GOT3 (cell line): Measurements from ENCODE around the gene ARHGAP30.
"Not testable (repeated sequence)": the region's sequence is repeated elsewhere in the genome, so short reads cannot be mapped to it uniquely, and the experiment has no call there.

ENCODE experiments used
- DNase-seq: peaks from one replicate; lab custom pipeline; 2025; ENCODE audit warnings: mixed read lengths; lab: John Stamatoyannopoulos, UW

The ARHGAP30 gene

GRCh38 chr1:161069731-161070270 is at the start of gene ARHGAP30:
TSS of gene ARHGAP30 (minus strand) at chr1:161069891. CDS start at chr1:161069624, 267 bp downstream.
- no peak for DNase-seq

DNA sequence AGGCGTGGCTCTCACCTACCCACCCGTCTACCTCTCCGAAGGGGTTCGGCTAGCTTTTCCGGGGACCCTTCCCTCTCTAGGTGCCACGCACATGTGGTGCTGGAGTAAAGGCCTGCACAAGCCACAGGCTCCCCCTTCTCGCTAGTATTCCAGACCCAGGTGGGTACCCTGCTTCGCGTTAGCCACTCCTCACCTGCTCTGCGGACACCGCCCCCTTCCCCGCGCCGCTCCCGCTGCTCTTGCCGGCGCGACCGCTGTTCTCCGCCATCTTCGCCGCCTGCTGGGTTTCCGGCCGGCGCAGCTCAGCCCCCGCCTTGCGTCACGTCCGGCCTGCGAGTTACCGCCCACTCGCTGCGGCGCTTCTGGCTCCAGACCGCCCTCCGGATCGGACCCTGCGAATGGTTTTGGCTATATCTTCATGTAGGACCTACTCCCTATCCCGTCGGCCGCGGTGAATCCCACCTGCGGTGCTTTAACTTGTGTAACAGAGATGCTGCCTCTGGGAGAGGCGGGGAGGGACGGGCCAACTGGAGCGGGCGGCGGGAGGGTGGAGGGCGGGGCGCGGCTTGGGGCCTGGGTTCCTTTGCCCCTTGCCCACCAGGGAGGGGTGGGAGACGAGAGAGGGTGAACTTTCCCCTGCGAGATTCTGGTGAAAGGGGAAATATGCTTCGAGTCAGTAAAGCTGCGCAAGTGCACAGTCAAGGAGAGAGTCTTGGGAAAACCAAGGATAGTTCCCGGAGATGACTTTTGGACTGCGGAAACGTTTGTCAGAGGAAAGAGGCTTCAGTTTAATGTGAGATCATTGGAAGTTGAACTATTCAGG is 48.3 kb upstream of the ARHGAP30 start, which contains the start of the genes NIT1 and PFDN2:
TSS of gene NIT1 (plus strand) at position 347 of the 823 bp plus-strand sequence. CDS start at position 419, 72 bp downstream.
TSS of gene PFDN2 (minus strand) at position 279 of the 823 bp plus-strand sequence. CDS start at position 268, 11 bp downstream.
- DNase-seq = peak; percentile 56

DNA sequence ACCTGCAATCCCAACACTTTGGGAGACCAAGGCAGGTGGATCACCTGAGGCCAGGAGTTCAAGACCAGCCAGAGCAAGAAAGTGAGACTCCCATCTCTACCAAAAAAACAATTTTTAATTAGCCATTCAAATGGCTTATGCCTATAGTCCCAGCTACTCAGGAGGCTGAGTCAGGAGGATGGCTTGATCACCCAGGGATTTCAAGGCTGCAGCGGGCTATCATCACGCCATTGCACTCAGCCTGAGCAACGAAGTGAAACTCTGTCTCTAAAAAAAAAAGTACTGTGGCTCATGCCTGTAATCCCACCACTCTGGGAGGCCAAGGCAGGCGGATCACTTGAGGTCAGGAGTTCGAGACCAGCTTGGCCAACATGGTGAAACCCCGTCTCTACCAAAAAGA is 46.3 kb upstream of the ARHGAP30 start:
- DNase-seq = not testable (repeated sequence)

- DNase-seq = no peak
These were observed 45.5 kb upstream of the ARHGAP30 start for GRCh38 chr1:161115132-161115711.

DNA sequence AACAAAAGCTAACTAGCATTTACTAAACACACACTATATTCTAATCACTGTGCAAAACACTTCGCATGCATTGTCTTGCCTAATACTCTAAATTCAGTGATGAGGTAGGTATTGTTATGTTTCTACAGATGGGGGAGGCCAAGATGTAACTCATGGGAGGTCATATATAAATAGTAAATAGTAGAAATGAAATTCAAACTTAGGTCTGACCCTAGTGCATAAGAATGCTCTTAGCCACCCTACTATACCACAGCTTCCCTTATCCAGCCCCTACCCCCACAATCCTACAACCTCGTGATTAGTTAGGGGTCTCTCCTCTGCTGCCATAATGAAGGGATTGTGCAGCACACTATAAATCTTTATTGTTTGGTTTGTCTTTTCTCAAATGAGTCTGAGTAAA is 44.9 kb upstream of the ARHGAP30 start:
- DNase-seq = no peak

DNA sequence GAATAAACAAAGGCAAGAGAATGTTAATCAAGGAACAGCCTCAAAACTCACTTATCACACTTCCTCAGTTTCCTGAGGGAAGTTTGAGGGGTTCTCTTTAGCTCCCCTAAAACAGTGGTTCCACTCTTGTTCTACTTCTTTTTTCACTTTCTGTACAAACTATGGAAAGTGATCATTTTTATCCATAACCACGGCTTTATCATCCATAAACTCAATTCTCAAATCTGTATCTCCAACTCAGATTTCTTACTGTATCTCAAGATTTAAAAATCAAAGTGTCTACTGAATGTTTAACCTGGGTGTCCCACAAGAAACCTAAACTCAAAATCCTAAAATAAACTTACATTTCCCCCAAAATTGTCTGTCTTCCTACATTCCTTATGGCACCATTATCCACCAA is 44.2 kb upstream of the ARHGAP30 start:
- no peak for DNase-seq

DNA sequence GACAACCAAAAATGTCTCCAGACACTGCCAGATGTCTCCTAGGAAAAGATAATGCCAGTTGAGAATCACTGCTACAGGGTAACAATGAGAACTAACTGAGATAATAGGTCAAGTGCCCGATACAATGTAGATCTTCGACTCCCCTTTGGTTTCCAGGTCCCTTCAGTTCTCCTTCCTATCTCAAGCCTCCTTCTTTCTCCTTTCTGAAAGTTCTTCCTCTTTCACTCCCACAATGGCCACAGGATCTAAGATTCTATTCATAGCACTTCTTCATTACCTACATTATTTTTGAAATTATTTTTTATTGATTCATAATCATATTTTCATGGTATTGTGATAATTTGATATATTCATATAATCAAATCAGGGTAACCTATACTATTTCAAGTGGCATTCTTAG is 41.8 kb upstream of the ARHGAP30 start:
- DNase-seq = no peak

- no peak for DNase-seq
These were observed 41.4 kb upstream of the ARHGAP30 start for GRCh38 chr1:161111117-161111516.

- no peak for DNase-seq
These were observed 36.7 kb upstream of the ARHGAP30 start for GRCh38 chr1:161106431-161106830.

GRCh38 chr1:161100556-161100955 is 30.9 kb upstream of the ARHGAP30 start:
- no peak for DNase-seq

- DNase-seq = no peak
These were observed 29.6 kb upstream of the ARHGAP30 start for GRCh38 chr1:161099090-161099802.

DNA sequence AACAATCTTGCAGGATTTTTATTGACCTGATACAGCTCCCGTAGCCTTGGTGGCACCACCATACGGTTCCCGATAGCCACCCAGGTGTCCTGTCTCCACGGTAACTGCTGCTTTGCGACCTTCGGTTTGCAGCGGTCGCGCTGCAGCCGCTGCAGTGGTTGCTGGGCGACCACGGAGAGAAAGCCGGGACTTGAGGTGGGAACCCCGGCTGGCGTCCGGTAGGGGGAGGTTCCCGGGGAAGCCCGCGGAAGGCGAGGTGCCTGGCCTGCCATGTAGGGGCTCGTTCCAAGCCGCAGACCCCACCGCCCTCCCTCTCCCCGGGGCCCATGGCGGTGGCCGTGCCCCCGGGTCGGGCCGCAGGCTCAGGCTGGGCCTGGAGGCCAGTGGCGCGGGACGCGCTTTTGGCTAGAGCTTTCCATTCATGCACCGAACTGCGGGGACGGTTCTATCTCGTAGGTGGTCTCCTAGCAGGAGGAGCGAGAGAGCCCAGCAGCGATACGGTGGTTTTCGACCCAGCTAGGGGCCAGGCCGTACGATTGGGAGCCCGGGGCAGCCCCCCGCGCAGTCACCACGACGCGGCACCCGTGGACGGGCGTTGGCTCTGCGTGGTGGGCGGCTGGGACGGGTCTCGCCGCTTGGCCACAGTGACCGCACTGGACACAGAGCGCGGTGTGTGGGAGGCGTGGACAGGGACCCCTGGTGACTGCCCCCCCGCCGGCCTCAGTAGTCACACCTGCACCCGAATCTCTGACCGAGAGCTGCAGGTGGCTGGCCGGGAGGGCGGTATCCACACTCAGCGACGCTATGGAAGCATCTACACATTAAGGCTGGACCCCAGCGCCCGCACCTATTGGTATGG is 28.7 kb upstream of the ARHGAP30 start, which contains the start of gene KLHDC9:
TSS of gene KLHDC9 (plus strand) at position 152 of the 859 bp plus-strand sequence. CDS start at position 327, 175 bp downstream.
- peak; percentile 27 for DNase-seq

- no peak for DNase-seq
These were observed 26.8 kb upstream of the ARHGAP30 start for GRCh38 chr1:161096530-161096929.

DNA sequence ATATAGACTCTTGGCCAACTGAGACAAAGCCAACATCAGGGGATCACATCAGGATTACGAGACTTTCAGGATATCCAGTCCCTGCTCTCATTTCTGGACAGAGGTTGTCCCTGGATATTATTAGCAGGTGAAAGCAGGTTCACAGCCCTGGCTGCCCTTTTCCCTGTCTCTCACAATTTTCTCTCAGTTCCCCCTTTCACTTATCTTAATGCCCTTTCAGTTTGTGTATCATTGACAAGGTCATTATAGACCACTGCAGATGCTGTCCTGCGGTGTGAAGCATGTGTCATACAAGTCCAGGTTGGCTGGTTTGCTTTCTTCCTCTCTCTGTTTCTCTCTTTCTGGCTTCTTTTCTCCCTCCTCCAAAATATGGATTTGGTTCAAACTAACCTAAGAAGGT is 26.3 kb upstream of the ARHGAP30 start:
- DNase-seq = no peak

DNA sequence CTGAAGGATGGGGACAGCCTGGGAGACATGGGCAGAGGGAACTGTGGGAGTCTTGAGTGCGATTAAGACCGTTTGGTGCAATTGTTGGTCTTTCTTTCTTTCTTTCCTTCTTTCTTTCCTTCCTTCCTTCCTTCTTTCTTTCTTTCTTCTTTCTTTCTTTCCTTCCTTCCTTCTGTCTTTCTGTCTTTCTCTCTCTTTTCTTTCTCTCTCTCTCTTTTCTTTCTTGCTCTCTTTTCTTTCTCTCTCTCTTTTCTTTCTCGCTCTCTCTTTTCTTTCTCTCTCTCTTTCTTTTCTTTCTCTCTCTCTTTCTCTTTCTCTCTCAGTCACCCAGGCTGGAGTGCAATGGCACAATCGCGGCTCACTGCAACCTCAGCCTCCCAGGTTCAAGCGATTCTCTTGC is 25.5 kb upstream of the ARHGAP30 start:
- no peak for DNase-seq

DNA sequence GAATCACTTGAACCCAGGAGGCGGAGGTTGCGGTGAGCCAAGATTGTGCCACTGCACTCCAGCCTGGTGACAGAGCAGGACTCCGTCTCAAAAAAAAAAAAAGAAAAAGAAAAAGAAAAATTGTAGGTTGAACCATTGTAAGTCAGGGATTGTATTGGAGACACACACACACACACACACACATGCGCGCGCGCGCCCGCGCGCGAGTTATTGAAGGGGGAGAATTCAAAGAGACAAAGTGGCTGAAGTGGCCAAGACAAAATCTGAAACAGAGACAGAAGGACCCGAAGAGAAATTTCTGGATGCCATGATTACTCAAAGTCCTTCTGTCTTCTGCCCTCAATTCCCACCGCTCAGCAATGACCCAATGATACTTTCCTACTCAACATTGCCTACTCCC is 24.8 kb upstream of the ARHGAP30 start:
- no peak for DNase-seq

DNA sequence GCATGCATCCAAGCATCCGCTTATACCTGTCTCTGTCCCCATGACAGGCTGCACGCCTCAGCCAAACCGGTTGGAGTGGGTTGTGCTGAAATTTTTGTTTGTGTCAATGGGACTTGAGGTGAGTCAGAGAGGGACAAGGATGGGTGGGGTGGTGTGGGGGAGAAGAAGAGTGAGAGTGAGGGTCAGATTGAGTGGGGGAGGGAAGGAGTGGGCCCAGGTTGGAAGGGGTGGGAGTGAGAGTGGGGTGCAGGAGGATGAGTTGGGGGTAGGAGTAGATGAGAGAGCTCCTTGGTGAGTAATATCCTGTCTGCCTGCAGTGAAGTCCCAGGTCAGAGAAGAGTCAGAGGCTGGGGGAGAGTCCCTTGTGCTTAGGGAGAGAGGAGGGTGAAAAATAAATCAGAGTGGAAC is 22.9 kb upstream of the ARHGAP30 start:
- DNase-seq = no peak

DNA sequence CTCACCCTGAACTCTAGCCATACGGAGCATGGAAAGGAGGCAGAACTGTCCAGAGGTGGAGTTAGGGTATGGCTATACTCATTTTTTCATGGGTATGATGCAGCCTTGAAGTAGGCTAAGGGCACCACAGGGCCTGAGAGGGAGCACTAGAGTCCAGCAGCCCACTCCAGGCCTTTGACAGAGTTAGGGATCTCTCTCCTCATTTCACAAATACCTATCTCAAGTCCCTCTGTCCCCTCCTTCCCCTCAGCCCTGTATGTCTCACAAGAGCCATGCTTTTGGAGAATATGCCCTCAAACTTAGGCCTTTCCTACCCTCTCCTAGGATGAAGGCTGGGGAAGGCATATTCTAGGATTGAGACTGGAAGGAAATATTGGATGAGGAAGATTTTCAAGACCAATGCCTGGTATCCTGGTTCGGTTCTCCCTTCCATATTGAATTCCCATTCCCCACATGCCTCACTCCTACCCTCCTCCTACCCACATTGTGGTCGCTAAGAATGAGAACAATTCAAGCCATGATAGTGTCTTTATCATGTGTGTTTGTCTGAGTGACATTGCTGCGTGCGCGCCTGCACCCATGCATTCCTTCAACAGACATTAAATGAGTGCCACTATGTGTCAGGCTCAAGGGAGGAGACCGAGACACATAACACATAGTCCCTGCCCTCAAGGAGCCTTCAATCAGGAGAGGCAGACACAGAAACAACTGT is 22.3 kb upstream of the ARHGAP30 start:
- no peak for DNase-seq

- DNase-seq = no peak
These were observed 21.4 kb upstream of the ARHGAP30 start for GRCh38 chr1:161091093-161091492.

DNA sequence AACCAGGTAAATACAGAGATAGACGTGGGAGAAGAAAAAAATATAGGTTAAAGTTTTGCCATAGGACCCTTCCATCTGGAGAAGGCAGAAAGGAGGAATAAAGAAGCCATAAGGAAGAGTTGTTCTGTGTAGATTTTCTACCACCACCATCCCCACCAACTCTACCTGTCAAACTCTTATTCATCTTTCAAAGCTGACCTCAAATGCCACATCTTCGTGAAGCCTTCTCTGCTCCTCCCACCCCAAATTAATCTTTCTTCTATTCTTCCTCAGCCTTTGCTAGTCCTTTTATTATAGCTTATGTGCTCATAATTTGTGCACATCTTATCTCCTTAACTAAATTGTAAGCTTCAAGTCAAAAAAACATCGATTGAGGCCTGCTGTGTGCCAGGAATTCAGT is 20.9 kb upstream of the ARHGAP30 start:
- DNase-seq = no peak

- no peak for DNase-seq
These were observed 20.2 kb upstream of the ARHGAP30 start for GRCh38 chr1:161089938-161090337.
